Transverse colon (tissue), 4 donors: ENCODE data around the gene P2RX2. TPM values are rescaled to one million over a fixed set of nuclear protein-coding genes. Genes with fewer than 3 reads are reported as not detected.

Experiments
- DNase-seq: peaks from one replicate; pipeline ENCODE4 v3.0.0-alpha.2; 2019
- H3K27ac ChIP-seq, 4 donors: fragments of 200-600 bp; sonication (generic); 2 replicates each; pipeline ENCODE4 v1.5.1; 2016 to 2018; ENCODE audit warnings: inconsistent platforms in 4 of 4
- H3K27me3 ChIP-seq: fragments of 200-600 bp; sonication (generic); 2 replicates; pipeline ENCODE4 v1.5.1; 2017; ENCODE audit warnings: inconsistent platforms
- H3K36me3 ChIP-seq, 4 donors: fragments of 200-600 bp; sonication (generic); 2 replicates each; pipeline ENCODE4 v1.5.1; 2017 to 2019; ENCODE audit warnings: inconsistent platforms in 4 of 4
- H3K4me1 ChIP-seq, 4 donors: fragments of 200-600 bp; sonication (generic); 2 replicates each; pipeline ENCODE4 v1.5.1; 2017 to 2020; ENCODE audit warnings: inconsistent platforms in 4 of 4
- H3K4me3 ChIP-seq, 4 donors: fragments of 200-600 bp; sonication (generic); 1 replicate in 1 of 4; 2 replicates in 3 of 4; pipeline versions ENCODE4 v1.5.1 to v1.6.1; 2017 to 2019; ENCODE audit warnings: inconsistent platforms in 4 of 4
- H3K9me3 ChIP-seq, 2 donors: fragments of 200-600 bp; sonication (generic); 2 replicates each; pipeline ENCODE4 v1.5.1; 2017 to 2019; ENCODE audit warnings: inconsistent platforms in 2 of 2
- CTCF ChIP-seq, 5 experiments: fragments of 200-600 bp in 3 of 5; fragments of 450-650 bp in 2 of 5; sonication (generic) in 3 of 5; IDR thresholded peaks; 1 replicate in 2 of 5; 2 replicates in 3 of 5; pipeline ENCODE4 v1.5.1; 2016 to 2017; ENCODE audit warnings: antibody characterized with exemption in 5 of 5, inconsistent platforms in 3 of 5, mild to moderate bottlenecking in 2 of 5, moderate library complexity in 1 of 5
- EP300 ChIP-seq: sonication (generic); formaldehyde crosslinking; IDR thresholded peaks from one replicate; pipeline ENCODE4 v1.6.1; 2017; ENCODE audit warnings: antibody characterized with exemption, low read depth
- POLR2A ChIP-seq: fragments of 450-650 bp; IDR thresholded peaks from one replicate; pipeline ENCODE4 v1.6.1; 2016; ENCODE audit warnings: antibody characterized with exemption, mild to moderate bottlenecking, moderate library complexity
- POLR2AphosphoS5 ChIP-seq, 3 donors: sonication (generic); formaldehyde crosslinking; IDR thresholded peaks; one replicate each; pipeline ENCODE4 v1.6.1; 2016; ENCODE audit warnings: antibody characterized with exemption in 3 of 3
- WGBS, 2 donors: methylation state at CpG; one replicate each; pipeline ENCODE4 v1.1.5; 2018; ENCODE audit warnings: low coverage in 1 of 2; 5-methylcytosine and 5-hydroxymethylcytosine counted together
- in situ Hi-C, 4 donors: fragments of 200-750 bp; cut with MboI; loops; one replicate each; pipeline versions ENCODE4 v1.15.0 to v1.15.1; 2017; ENCODE audit warnings: low sequenced_read_pairs in 3 of 4, low pct_ligation_motif_present in 1 of 4, low pct_unique_long_range_greater_than_20kb in 1 of 4
- intact Hi-C: fragments of 100-400 bp; cut with DNase I; formaldehyde crosslinking; loops from one replicate; pipeline ENCODE4 v1.15.1; 2023; ENCODE audit warnings: low total_unique reads
- total RNA-seq, 4 donors: library from RNA; depleted of rRNA; stranded (reverse); fragments of >200 nt; gene quantifications; one replicate each; pipeline ENCODE4 v1.1.0, GENCODE V29; 2016

P2RX2 gene
- total RNA-seq, 4 donors from 2014 or later, result 0.96 to 2.1 TPM; not detected in 2

GRCh38 chr12:132624910-132625630 is 6.5 kb downstream of the P2RX2 start:
- TF ChIP-seq POLR2A (no peak), EP300 (no peak), POLR2AphosphoS5 (IDR thresholded peaks at IDR 0.05) (no peak), CTCF (IDR thresholded peaks at IDR 0.05) (no peak)
- no peaks in the 10 kb centered on the region for H3K9me3 ChIP-seq
- peaks cover 0 to 4% (median under 1%) of the 10 kb centered on the region in 4 donors for H3K36me3 ChIP-seq
- no peak overlapping the region for H3K4me3 ChIP-seq
- no peak overlapping the region for H3K27ac ChIP-seq
- in situ Hi-C loops (loop anchor here in 3 of 4 donors (25.0 kb wide), 1 partner anchor 213 kb away; no protein-coding TSS in a partner anchor), intact Hi-C loops (loop anchor here (5.0 kb wide), 1 partner anchor 208 kb away; no protein-coding TSS in a partner anchor)
- peaks cover 0 to 15% (median 8%) of the 10 kb centered on the region in 4 donors for H3K4me1 ChIP-seq
- WGBS, 2 donors, result 86 to 94% methylated on average over 6 to 32 of the region's 32 CpGs
- peaks cover 12% of the 10 kb centered on the region for H3K27me3 ChIP-seq
- DNase-seq, result no peak

- no peak for TF ChIP-seq POLR2AphosphoS5 (IDR thresholded peaks at IDR 0.05)
- TF ChIP-seq EP300, result no peak
- TF ChIP-seq POLR2A, result no peak
- no peak for TF ChIP-seq CTCF (IDR thresholded peaks at IDR 0.05)
- intact Hi-C loops (no loop called here), in situ Hi-C loops (no loop called here)
- H3K4me3 ChIP-seq, result no peak overlapping the region
- WGBS, 2 donors, result 97% methylated on average over 23 of the region's 24 CpGs; no CpG with 5 or more reads in 1 of the 2 donors
- no peaks in the 10 kb centered on the region for H3K9me3 ChIP-seq
- DNase-seq, result no peak
- no peak overlapping the region for H3K27ac ChIP-seq
- H3K4me1 ChIP-seq, result peaks cover 0 to 15% (median 8%) of the 10 kb centered on the region in 4 donors
- H3K36me3 ChIP-seq, result peaks cover 0 to 9% (median 2%) of the 10 kb centered on the region in 4 donors
- peaks cover 3% of the 10 kb centered on the region for H3K27me3 ChIP-seq
Measured at GRCh38 chr12:132625731-132626430, 7.3 kb downstream of the P2RX2 start.

GRCh38 chr12:132629330-132629729 is 10.8 kb downstream of the P2RX2 start:
- in situ Hi-C loops, result no loop called here
- DNase-seq, result no peak
- WGBS, 2 donors, result 96 to 100% methylated on average over 1 to 6 of the region's 6 CpGs
- no peaks in the 10 kb centered on the region for H3K27me3 ChIP-seq
- no peak overlapping the region for H3K27ac ChIP-seq
- no peak for TF ChIP-seq POLR2A
- no peak for TF ChIP-seq EP300
- no peak for TF ChIP-seq CTCF (IDR thresholded peaks at IDR 0.05)
- TF ChIP-seq POLR2AphosphoS5 (IDR thresholded peaks at IDR 0.05), result no peak
- peaks cover 0 to 15% (median 7%) of the 10 kb centered on the region in 4 donors for H3K36me3 ChIP-seq
- no peaks in the 10 kb centered on the region for H3K9me3 ChIP-seq
- intact Hi-C loops, result no loop called here
- no peaks in the 10 kb centered on the region for H3K4me1 ChIP-seq
- H3K4me3 ChIP-seq, result no peak overlapping the region

GRCh38 chr12:132630672-132631071 is 12.1 kb downstream of the P2RX2 start:
- intact Hi-C loops, result no loop called here
- WGBS, 2 donors, result 82 to 88% methylated on average over 3 to 6 of the region's 6 CpGs
- peaks cover 0 to 19% (median 7%) of the 10 kb centered on the region in 4 donors for H3K36me3 ChIP-seq

More at GRCh38 chr12:132630672-132631071, 12.1 kb downstream of the P2RX2 start:
- Histone ChIP-seq H3K4me3 (no peak overlapping the region), H3K27ac (no peak overlapping the region), H3K27me3 (no peaks in the 10 kb centered on the region), H3K9me3 (no peaks in the 10 kb centered on the region), H3K4me1 (no peaks in the 10 kb centered on the region)
- in situ Hi-C loops, result no loop called here
- TF ChIP-seq POLR2A, result no peak
- TF ChIP-seq EP300, result no peak
- no peak for TF ChIP-seq CTCF (IDR thresholded peaks at IDR 0.05)
- no peak for TF ChIP-seq POLR2AphosphoS5 (IDR thresholded peaks at IDR 0.05)
- no peak for DNase-seq
